K562 (cell line): ENCODE results near the gene CPNE8. TPM values are rescaled to one million over a fixed set of nuclear protein-coding genes. Genes with fewer than 3 reads are reported as not detected.

ENCODE experiments used
- ATAC-seq: fragments of 200-7000 bp; cut with Tn5 transposase; 3 replicates; pipeline ENCODE4 v1.9.1; 2020; ENCODE audit warnings: moderate library complexity
- BruUV-seq: library from RNA; stranded (reverse); fragments of 400-500 nt; replicated peaks from 2 replicates; lab custom pipeline; 2021; lab: Mats Ljungman, UMichigan
- CTCF ChIA-PET: fragments of 300-600 bp; formaldehyde crosslinking; extraction: SDS; loops from one replicate; lab custom pipeline; 2021; ENCODE audit warnings: low intra/inter-chr PET ratio; lab: Yijun Ruan, JAX
- POLR2A ChIA-PET: fragments of 300-600, 350-650 bp; sonication (Branson Sonifier 250); formaldehyde crosslinking; extraction: SDS; loops from one replicate; lab custom pipeline; 2021; ENCODE audit warnings: antibody characterized with exemption, inconsistent platforms; lab: Yijun Ruan, JAX
- DNase-seq, 4 experiments: peaks; one replicate each; pipeline versions ENCODE4 v3.0.0 to v3.0.0-alpha.2; 2011 to 2018; ENCODE audit warnings: low spot score in 3 of 4, mixed read lengths in 3 of 4; ENCODE audit errors: extremely low read depth in 1 of 4
- FAIRE-seq: peaks from 2 replicates; lab custom pipeline; 2011; peaks lifted over from hg19 to GRCh38; lab: Jason Lieb, UNC
- H2AFZ ChIP-seq: 2 replicates; pipeline ENCODE4 v1.6.0; 2011; ENCODE audit warnings: low read depth, low read length, control low read depth, inconsistent platforms
- H3K27ac ChIP-seq: fragments of 200-600 bp; 3 replicates; pipeline ENCODE4 v1.8.0; 2011; ENCODE audit warnings: low read depth, mild to moderate bottlenecking, control low read depth, inconsistent platforms, low read length, moderate library complexity, mixed read lengths; ENCODE audit errors: extremely low read depth
- H3K27me3 ChIP-seq, 2 experiments: fragments of 300-600 bp in 1 of 2; 2 replicates in 1 of 2; 3 replicates in 1 of 2; pipeline versions ENCODE4 v1.6.0 to v1.8.0; 2011; ENCODE audit warnings: inconsistent platforms in 2 of 2, low read length in 2 of 2, mild to moderate bottlenecking in 1 of 2, mixed read lengths in 1 of 2, moderate library complexity in 1 of 2; ENCODE audit not compliant: control insufficient read depth in 2 of 2, insufficient read depth in 2 of 2
- H3K36me3 ChIP-seq: fragments of 300-600 bp; 3 replicates; pipeline ENCODE4 v1.8.0; 2011; ENCODE audit warnings: mild to moderate bottlenecking, low read length, inconsistent platforms; ENCODE audit not compliant: control insufficient read depth, insufficient read depth
- H3K4me1 ChIP-seq, 2 experiments: fragments of 200-600 bp in 1 of 2; replicated peaks in 1 of 2; 2 replicates in 1 of 2; 3 replicates in 1 of 2; pipeline versions ENCODE4 v1.5.1 to v1.8.0; 2011; ENCODE audit warnings: inconsistent platforms in 2 of 2, low read length in 2 of 2, mild to moderate bottlenecking in 1 of 2, mixed read lengths in 1 of 2, moderate library complexity in 1 of 2; ENCODE audit not compliant: control insufficient read depth in 2 of 2, insufficient read depth in 2 of 2
- H3K4me2 ChIP-seq: 2 replicates; pipeline ENCODE4 v1.6.1; 2011; ENCODE audit warnings: low read length, control low read depth, inconsistent platforms, mixed read lengths; ENCODE audit not compliant: insufficient read depth
- H3K4me3 ChIP-seq: fragments of 200-600 bp; sonication (generic), shearing (Covaris generic); 2 replicates; pipeline ENCODE4 v1.5.1; 2016; ENCODE audit warnings: control low read depth, inconsistent platforms
- H3K79me2 ChIP-seq: fragments of 200-600 bp; 3 replicates; pipeline ENCODE4 v1.8.0; 2011; ENCODE audit warnings: low read length, inconsistent platforms; ENCODE audit not compliant: control insufficient read depth, insufficient read depth
- H3K9ac ChIP-seq, 2 experiments: 2 replicates each; pipeline versions ENCODE4 v1.6.0 to v1.6.1; 2011; ENCODE audit warnings: low read depth in 2 of 2, low read length in 2 of 2, control low read depth in 1 of 2, inconsistent platforms in 1 of 2, mild to moderate bottlenecking in 1 of 2, mixed read lengths in 1 of 2; ENCODE audit not compliant: insufficient read depth in 1 of 2
- H3K9me1 ChIP-seq: one replicate; pipeline ENCODE4 v1.6.0; 2011; ENCODE audit warnings: inconsistent platforms, mild to moderate bottlenecking, low read length, moderate library complexity; ENCODE audit not compliant: control insufficient read depth, insufficient read depth
- H3K9me3 ChIP-seq: replicated peaks from 2 replicates; pipeline ENCODE4 v1.5.1; 2011; ENCODE audit warnings: low read depth, low read length, inconsistent platforms; ENCODE audit not compliant: control insufficient read depth, insufficient read depth
- H4K20me1 ChIP-seq: replicated peaks from 2 replicates; pipeline ENCODE4 v1.6.1; 2011; ENCODE audit warnings: low read length, inconsistent platforms, mixed read lengths; ENCODE audit not compliant: control insufficient read depth, insufficient read depth
- GABPB1 ChIP-seq: sonication (generic); formaldehyde crosslinking; IDR thresholded peaks from 2 replicates; pipeline ENCODE4 v1.8.0; 2022; ENCODE audit warnings: mild to moderate bottlenecking, missing genetic modification reagents
- ZNF431 ChIP-seq: sonication (generic); formaldehyde crosslinking; IDR thresholded peaks from 2 replicates; pipeline ENCODE4 v1.8.0; 2022; ENCODE audit warnings: mild to moderate bottlenecking, missing genetic modification reagents
- ZNF584 ChIP-seq: fragments of 200-800 bp; sonication (Bioruptor generic); IDR thresholded peaks from 2 replicates; pipeline ENCODE4 v1.6.1; 2016; ENCODE audit warnings: low read depth, mild to moderate bottlenecking, missing genetic modification characterization, missing compliant biosample characterization
- in situ Hi-C: fragments of 300-500 bp; cut with MboI; formaldehyde crosslinking; loops from 4 replicates; pipeline ENCODE4 v1.15.0; 2018; ENCODE audit warnings: inconsistent platforms, mixed read lengths
- intact Hi-C: fragments of 100-400 bp; cut with micrococcal nuclease; formaldehyde crosslinking; loops from 2 replicates; pipeline ENCODE4 v1.14.2; 2022
- polyA plus RNA-seq, 8 experiments: library from polyadenylated mRNA; depleted of rRNA in 4 of 8; stranded (reverse) in 5 of 8; unstranded in 3 of 8; fragments of >200 nt; fragmentation: Nextera tagmentation in 2 of 8; fragmentation: Illumina TruSeq in 1 of 8; extraction: Ambion mirVana in 2 of 8; extraction: Trizol in 1 of 8; gene quantifications; 2 replicates each; pipeline versions ENCODE4 v1.2.1 to v1.2.3, GENCODE V29; 2011 to 2014; ENCODE audit warnings: inconsistent platforms in 1 of 8, missing spikeins in 1 of 8
- total RNA-seq, 7 experiments: library from RNA; depleted of rRNA in 6 of 7; stranded (reverse); fragments of >200 nt in 6 of 7; fragmentation: Illumina TruSeq in 2 of 7; extraction: Trizol in 2 of 7; gene quantifications; 2 replicates each; pipeline versions ENCODE4 v1.2.1 to v1.2.3, GENCODE V29; 2011 to 2021; ENCODE audit warnings: low replicate concordance in 1 of 7
- TF ChIP-seq, protein P1 (sequence below): IDR thresholded peaks from 3 replicates; pipeline ENCODE4 v1.6.1; 2011; ENCODE audit warnings: borderline replicate concordance, mild to moderate bottlenecking, moderate library complexity; ENCODE audit not compliant: insufficient read length; ENCODE audit errors: extremely low read depth

CPNE8 gene
- total and polyA plus RNA-seq, 9 of the 15 experiments (the other 6 are each of a cell fraction or from before 2014, with no cell fraction given) = 2.4 to 7.0 (median 4.2) TPM

- no peaks in the 10 kb centered on the region for H3K36me3 ChIP-seq
- H3K79me2 ChIP-seq = no peaks in the 10 kb centered on the region
- no peak overlapping the region for H3K9ac ChIP-seq
- TF ChIP-seq ZNF584 (CRISPR knock-in tag) = no peak
- no peak for TF ChIP-seq ZNF431 (CRISPR knock-in tag)
- no peak for TF ChIP-seq GABPB1 (CRISPR knock-in tag)
- TF ChIP-seq, protein P1, sequence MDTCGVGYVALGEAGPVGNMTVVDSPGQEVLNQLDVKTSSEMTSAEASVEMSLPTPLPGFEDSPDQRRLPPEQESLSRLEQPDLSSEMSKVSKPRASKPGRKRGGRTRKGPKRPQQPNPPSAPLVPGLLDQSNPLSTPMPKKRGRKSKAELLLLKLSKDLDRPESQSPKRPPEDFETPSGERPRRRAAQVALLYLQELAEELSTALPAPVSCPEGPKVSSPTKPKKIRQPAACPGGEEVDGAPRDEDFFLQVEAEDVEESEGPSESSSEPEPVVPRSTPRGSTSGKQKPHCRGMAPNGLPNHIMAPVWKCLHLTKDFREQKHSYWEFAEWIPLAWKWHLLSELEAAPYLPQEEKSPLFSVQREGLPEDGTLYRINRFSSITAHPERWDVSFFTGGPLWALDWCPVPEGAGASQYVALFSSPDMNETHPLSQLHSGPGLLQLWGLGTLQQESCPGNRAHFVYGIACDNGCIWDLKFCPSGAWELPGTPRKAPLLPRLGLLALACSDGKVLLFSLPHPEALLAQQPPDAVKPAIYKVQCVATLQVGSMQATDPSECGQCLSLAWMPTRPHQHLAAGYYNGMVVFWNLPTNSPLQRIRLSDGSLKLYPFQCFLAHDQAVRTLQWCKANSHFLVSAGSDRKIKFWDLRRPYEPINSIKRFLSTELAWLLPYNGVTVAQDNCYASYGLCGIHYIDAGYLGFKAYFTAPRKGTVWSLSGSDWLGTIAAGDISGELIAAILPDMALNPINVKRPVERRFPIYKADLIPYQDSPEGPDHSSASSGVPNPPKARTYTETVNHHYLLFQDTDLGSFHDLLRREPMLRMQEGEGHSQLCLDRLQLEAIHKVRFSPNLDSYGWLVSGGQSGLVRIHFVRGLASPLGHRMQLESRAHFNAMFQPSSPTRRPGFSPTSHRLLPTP = no peak
- TF ChIP-seq, all 486 proteins: peak for 0
- Histone ChIP-seq H3K4me3 (no peak overlapping the region), H3K4me2 (no peak overlapping the region), H3K9me3 (no peaks in the 10 kb centered on the region), H3K4me1 (no peaks in the 10 kb centered on the region), H3K27ac (no peak overlapping the region), H3K27me3 (no peaks in the 10 kb centered on the region), H3K9me1 (no peaks in the 10 kb centered on the region), H2AFZ (no peak overlapping the region), H4K20me1 (no peaks in the 10 kb centered on the region)
- ChIA-PET POLR2A (no interaction called here), CTCF (no interaction called here)
- in situ Hi-C loops (no loop called here), intact Hi-C loops (no loop called here)
- FAIRE-seq = no peak
- BruUV-seq = no TSS peak
- ATAC-seq = no peak
- no peak for DNase-seq
Observed at GRCh38 chr12:38690646-38691045, 214.7 kb downstream of the CPNE8 start.
